Transverse colon (tissue), 4 donors: Measurements from ENCODE around the gene HIP1. TPM values are rescaled to one million over a fixed set of nuclear protein-coding genes. Genes with fewer than 3 reads are reported as not detected.
"Not testable (repeated sequence)": the region's sequence is repeated elsewhere in the genome, so short reads cannot be mapped to it uniquely, and the experiment has no call there.

Experiments used
- DNase-seq: peaks from one replicate; pipeline ENCODE4 v3.0.0-alpha.2; 2019
- H3K27ac ChIP-seq, 4 donors: fragments of 200-600 bp; sonication (generic); 2 replicates each; pipeline ENCODE4 v1.5.1; 2016 to 2018; ENCODE audit warnings: inconsistent platforms in 4 of 4
- H3K27me3 ChIP-seq: fragments of 200-600 bp; sonication (generic); 2 replicates; pipeline ENCODE4 v1.5.1; 2017; ENCODE audit warnings: inconsistent platforms
- H3K36me3 ChIP-seq, 4 donors: fragments of 200-600 bp; sonication (generic); 2 replicates each; pipeline ENCODE4 v1.5.1; 2017 to 2019; ENCODE audit warnings: inconsistent platforms in 4 of 4
- H3K4me1 ChIP-seq, 4 donors: fragments of 200-600 bp; sonication (generic); 2 replicates each; pipeline ENCODE4 v1.5.1; 2017 to 2020; ENCODE audit warnings: inconsistent platforms in 4 of 4
- H3K4me3 ChIP-seq, 4 donors: fragments of 200-600 bp; sonication (generic); 1 replicate in 1 of 4; 2 replicates in 3 of 4; pipeline versions ENCODE4 v1.5.1 to v1.6.1; 2017 to 2019; ENCODE audit warnings: inconsistent platforms in 4 of 4
- H3K9me3 ChIP-seq, 2 donors: fragments of 200-600 bp; sonication (generic); 2 replicates each; pipeline ENCODE4 v1.5.1; 2017 to 2019; ENCODE audit warnings: inconsistent platforms in 2 of 2
- CTCF ChIP-seq, 5 experiments: fragments of 200-600 bp in 3 of 5; fragments of 450-650 bp in 2 of 5; sonication (generic) in 3 of 5; IDR thresholded peaks; 1 replicate in 2 of 5; 2 replicates in 3 of 5; pipeline ENCODE4 v1.5.1; 2016 to 2017; ENCODE audit warnings: antibody characterized with exemption in 5 of 5, inconsistent platforms in 3 of 5, mild to moderate bottlenecking in 2 of 5, moderate library complexity in 1 of 5
- EP300 ChIP-seq: sonication (generic); formaldehyde crosslinking; IDR thresholded peaks from one replicate; pipeline ENCODE4 v1.6.1; 2017; ENCODE audit warnings: antibody characterized with exemption, low read depth
- POLR2A ChIP-seq: fragments of 450-650 bp; IDR thresholded peaks from one replicate; pipeline ENCODE4 v1.6.1; 2016; ENCODE audit warnings: antibody characterized with exemption, mild to moderate bottlenecking, moderate library complexity
- POLR2AphosphoS5 ChIP-seq, 3 donors: sonication (generic); formaldehyde crosslinking; IDR thresholded peaks; one replicate each; pipeline ENCODE4 v1.6.1; 2016; ENCODE audit warnings: antibody characterized with exemption in 3 of 3
- WGBS, 2 donors: methylation state at CpG; one replicate each; pipeline ENCODE4 v1.1.5; 2018; ENCODE audit warnings: low coverage in 1 of 2; 5-methylcytosine and 5-hydroxymethylcytosine counted together
- in situ Hi-C, 4 donors: fragments of 200-750 bp; cut with MboI; loops; one replicate each; pipeline versions ENCODE4 v1.15.0 to v1.15.1; 2017; ENCODE audit warnings: low sequenced_read_pairs in 3 of 4, low pct_ligation_motif_present in 1 of 4, low pct_unique_long_range_greater_than_20kb in 1 of 4
- intact Hi-C: fragments of 100-400 bp; cut with DNase I; formaldehyde crosslinking; loops from one replicate; pipeline ENCODE4 v1.15.1; 2023; ENCODE audit warnings: low total_unique reads
- total RNA-seq, 4 donors: library from RNA; depleted of rRNA; stranded (reverse); fragments of >200 nt; gene quantifications; one replicate each; pipeline ENCODE4 v1.1.0, GENCODE V29; 2016

The HIP1 gene
- total RNA-seq, 4 donors from 2014 or later = 3.7 to 20.1 (median 4.7) TPM

- Histone ChIP-seq H3K27ac (peak overlapping the region; percentile 13 to 41 (median 23)), H3K36me3 (no peaks in the 10 kb centered on the region), H3K9me3 (no peaks in the 10 kb centered on the region), H3K4me3 (no peak overlapping the region), H3K27me3 (no peaks in the 10 kb centered on the region), H3K4me1 (no peaks in the 10 kb centered on the region)
- no peak for DNase-seq
- WGBS, 2 donors = 60 to 63% methylated on average over 1 to 6 of the region's 6 CpGs
- intact Hi-C loops = no loop called here
- in situ Hi-C loops = no loop called here
- TF ChIP-seq EP300 (no peak), CTCF (IDR thresholded peaks at IDR 0.05) (no peak), POLR2A (no peak), POLR2AphosphoS5 (IDR thresholded peaks at IDR 0.05) (no peak)
Observed at GRCh38 chr7:75565132-75565837, 173.5 kb downstream of the HIP1 start.

- in situ Hi-C loops (no loop called here), intact Hi-C loops (no loop called here)
- TF ChIP-seq POLR2A = no peak
- TF ChIP-seq CTCF (IDR thresholded peaks at IDR 0.05) = no peak
- no peak for TF ChIP-seq EP300
- no peak for TF ChIP-seq POLR2AphosphoS5 (IDR thresholded peaks at IDR 0.05)
- WGBS, 2 donors = 95 to 98% methylated on average over 3 of the region's 3 CpGs
- H3K27ac ChIP-seq = no peak overlapping the region
- H3K4me1 ChIP-seq = no peaks in the 10 kb centered on the region
- H3K4me3 ChIP-seq = no peak overlapping the region
- H3K9me3 ChIP-seq = no peaks in the 10 kb centered on the region
- H3K27me3 ChIP-seq = no peaks in the 10 kb centered on the region
- H3K36me3 ChIP-seq = no peaks in the 10 kb centered on the region
- DNase-seq = no peak
Observed at GRCh38 chr7:75563171-75563570, 175.6 kb downstream of the HIP1 start.

GRCh38 chr7:75559976-75560365 is 178.8 kb downstream of the HIP1 start:
- Histone ChIP-seq H3K4me1 (no peaks in the 10 kb centered on the region), H3K36me3 (no peaks in the 10 kb centered on the region), H3K27me3 (no peaks in the 10 kb centered on the region), H3K27ac (no peak overlapping the region), H3K4me3 (no peak overlapping the region), H3K9me3 (no peaks in the 10 kb centered on the region)
- intact Hi-C loops = no loop called here
- WGBS, 2 donors = 87% methylated on average over 6 of the region's 6 CpGs; no CpG with 5 or more reads in 1 of the 2 donors
- no peak for TF ChIP-seq EP300
- no peak for TF ChIP-seq POLR2AphosphoS5 (IDR thresholded peaks at IDR 0.05)
- no peak for TF ChIP-seq CTCF (IDR thresholded peaks at IDR 0.05)
- TF ChIP-seq POLR2A = no peak
- DNase-seq = no peak
- in situ Hi-C loops = no loop called here

- intact Hi-C loops (no loop called here), in situ Hi-C loops (no loop called here)
- Histone ChIP-seq H3K36me3 (no peaks in the 10 kb centered on the region), H3K4me3 (no peak overlapping the region), H3K27ac (no peak overlapping the region), H3K4me1 (no peaks in the 10 kb centered on the region), H3K27me3 (no peaks in the 10 kb centered on the region), H3K9me3 (no peaks in the 10 kb centered on the region)
- no peak for DNase-seq
- 94% methylated on average over 27 of the region's 27 CpGs; no CpG with 5 or more reads in 1 of the 2 donors for WGBS, 2 donors
- no peak for TF ChIP-seq POLR2A
- no peak for TF ChIP-seq CTCF (IDR thresholded peaks at IDR 0.05)
- TF ChIP-seq EP300 = no peak
- TF ChIP-seq POLR2AphosphoS5 (IDR thresholded peaks at IDR 0.05) = no peak
Observed at GRCh38 chr7:75559355-75559975, 179.3 kb downstream of the HIP1 start.

GRCh38 chr7:75556835-75557234 is 181.9 kb downstream of the HIP1 start:
- H3K27me3 ChIP-seq, in situ Hi-C loops, H3K4me3 ChIP-seq, DNase-seq, intact Hi-C loops, H3K4me1 ChIP-seq, H3K36me3 ChIP-seq, H3K27ac ChIP-seq, H3K9me3 ChIP-seq: not testable (repeated sequence)
- WGBS, 2 donors = 91 to 96% methylated on average over 6 of the region's 6 CpGs
